ENCODE measurements around the gene PRKD1. TPM values are rescaled to one million over a fixed set of nuclear protein-coding genes. Genes with fewer than 3 reads are reported as not detected.

PRKD1 gene
- total RNA-seq, 2 experiments from 2014 or later: not detected

- no peaks in the 10 kb centered on the region for H3K4me1 ChIP-seq (ENCODE audit: insufficient read depth, low read length)
- POLR2A ChIA-PET: no interaction called here
- Mint-ChIP-seq H3K4me1 (ENCODE audit: low read depth) (no peaks in the 10 kb centered on the region), H3K27ac (no peak overlapping the region), H3K4me3 (no peak overlapping the region), H3K36me3 (ENCODE audit: low read depth) (no peaks in the 10 kb centered on the region), H3K9me3 (peaks cover 10% of the 10 kb centered on the region), H3K27me3 (no peaks in the 10 kb centered on the region)
- no peak for TF ChIP-seq CTCF (IDR thresholded peaks at IDR 0.05)
- peaks cover 0 to 7% of the 10 kb centered on the region in 2 experiments for H3K9me3 ChIP-seq (ENCODE audit: control insufficient read depth in 1 of 2, insufficient read depth in 1 of 2, low read length in 2 of 2)
- CTCF ChIA-PET: no interaction called here
- no peaks in the 10 kb centered on the region for H3K27me3 ChIP-seq (ENCODE audit: control insufficient read depth in 1 of 2, insufficient read depth in 2 of 2, low read length in 2 of 2)
- DNase-seq: no peak
- no peak overlapping the region for H3K4me3 ChIP-seq (ENCODE audit: low read length)
- no peak overlapping the region for H3K27ac ChIP-seq (ENCODE audit: low read depth in 1 of 2, low read length in 2 of 2)
- no peak for ATAC-seq (ENCODE audit: poor library complexity)
- H3K36me3 ChIP-seq (ENCODE audit: insufficient read depth, low read length): no peaks in the 10 kb centered on the region
- intact Hi-C loops (cut with DNase I, micrococcal nuclease): no loop called here
These were observed 117.0 kb downstream of the PRKD1 start for GRCh38 chr14:29810682-29811081.

GRCh38 chr14:29810064-29810463, 117.6 kb downstream of the PRKD1 start:
- Histone ChIP-seq H3K9me3 (ENCODE audit: control insufficient read depth in 1 of 2, insufficient read depth in 1 of 2, low read length in 2 of 2) (peaks cover 0 to 7% of the 10 kb centered on the region in 2 experiments), H3K27me3 (ENCODE audit: control insufficient read depth in 1 of 2, insufficient read depth in 2 of 2, low read length in 2 of 2) (no peaks in the 10 kb centered on the region), H3K27ac (ENCODE audit: low read depth in 1 of 2, low read length in 2 of 2) (no peak overlapping the region), H3K4me1 (ENCODE audit: insufficient read depth, low read length) (no peaks in the 10 kb centered on the region), H3K36me3 (ENCODE audit: insufficient read depth, low read length) (no peaks in the 10 kb centered on the region), H3K4me3 (ENCODE audit: low read length) (no peak overlapping the region)
- no peaks in the 10 kb centered on the region for H3K4me1 Mint-ChIP-seq (ENCODE audit: low read depth)
- no peak for ATAC-seq (ENCODE audit: poor library complexity)
- ChIA-PET CTCF (no interaction called here), POLR2A (no interaction called here)
- H3K27me3 Mint-ChIP-seq: no peaks in the 10 kb centered on the region
- no peak for DNase-seq
- H3K4me3 Mint-ChIP-seq: no peak overlapping the region
- H3K9me3 Mint-ChIP-seq: peaks cover 8% of the 10 kb centered on the region
- H3K27ac Mint-ChIP-seq: no peak overlapping the region
- TF ChIP-seq CTCF (IDR thresholded peaks at IDR 0.05): no peak
- intact Hi-C loops (cut with DNase I, micrococcal nuclease): no loop called here
- no peaks in the 10 kb centered on the region for H3K36me3 Mint-ChIP-seq (ENCODE audit: low read depth)

GRCh38 chr14:29806124-29806517, 121.5 kb downstream of the PRKD1 start:
- CTCF ChIA-PET: no interaction called here
- Mint-ChIP-seq H3K4me1 (ENCODE audit: low read depth) (no peaks in the 10 kb centered on the region), H3K36me3 (ENCODE audit: low read depth) (no peaks in the 10 kb centered on the region), H3K27me3 (no peaks in the 10 kb centered on the region), H3K27ac (no peak overlapping the region), H3K9me3 (no peaks in the 10 kb centered on the region), H3K4me3 (no peak overlapping the region)
- ATAC-seq (ENCODE audit: poor library complexity): no peak
- no peaks in the 10 kb centered on the region for H3K27me3 ChIP-seq (ENCODE audit: control insufficient read depth in 1 of 2, insufficient read depth in 2 of 2, low read length in 2 of 2)
- no peak for DNase-seq
- no peak overlapping the region for H3K4me3 ChIP-seq (ENCODE audit: low read length)
- intact Hi-C loops (cut with DNase I, micrococcal nuclease): no loop called here
- no peak for TF ChIP-seq CTCF (IDR thresholded peaks at IDR 0.05)
- no peak overlapping the region for H3K27ac ChIP-seq (ENCODE audit: low read depth in 1 of 2, low read length in 2 of 2)
- peaks cover 0 to 6% of the 10 kb centered on the region in 2 experiments for H3K9me3 ChIP-seq (ENCODE audit: control insufficient read depth in 1 of 2, insufficient read depth in 1 of 2, low read length in 2 of 2)
- no peaks in the 10 kb centered on the region for H3K36me3 ChIP-seq (ENCODE audit: insufficient read depth, low read length)
- H3K4me1 ChIP-seq (ENCODE audit: insufficient read depth, low read length): no peaks in the 10 kb centered on the region
- POLR2A ChIA-PET: no interaction called here
